Mucosa of rectum (tissue), 2 donors: ENCODE data around the gene STX18.

Experiments
- H3K27ac ChIP-seq, 2 donors: one replicate each; pipeline ENCODE4 v1.7.0; 2013; ENCODE audit warnings: inconsistent platforms in 2 of 2, low read depth in 2 of 2, low read length in 2 of 2
- H3K27me3 ChIP-seq, 2 donors: one replicate each; pipeline ENCODE4 v1.7.0; 2013; ENCODE audit warnings: low read length in 2 of 2; ENCODE audit not compliant: control insufficient read depth in 2 of 2, insufficient read depth in 2 of 2
- H3K36me3 ChIP-seq, 2 donors: one replicate each; pipeline ENCODE4 v1.7.0; 2013; ENCODE audit warnings: low read length in 2 of 2; ENCODE audit not compliant: control insufficient read depth in 2 of 2, insufficient read depth in 2 of 2
- H3K4me1 ChIP-seq, 2 donors: one replicate each; pipeline ENCODE4 v1.7.0; 2013; ENCODE audit warnings: low read length in 2 of 2, mild to moderate bottlenecking in 1 of 2; ENCODE audit not compliant: control insufficient read depth in 2 of 2, insufficient read depth in 2 of 2
- H3K4me3 ChIP-seq, 2 donors: one replicate each; pipeline ENCODE4 v1.7.0; 2013; ENCODE audit warnings: low read length in 2 of 2
- H3K9ac ChIP-seq, 2 donors: one replicate each; pipeline ENCODE4 v1.7.0; 2013; ENCODE audit warnings: low read length in 2 of 2, low read depth in 1 of 2, mild to moderate bottlenecking in 1 of 2
- H3K9me3 ChIP-seq, 2 donors: one replicate each; pipeline ENCODE4 v1.7.0; 2013; ENCODE audit warnings: low read length in 2 of 2; ENCODE audit not compliant: control insufficient read depth in 2 of 2
- donor health status: healthy.
- donor health status: Normal muscosa, but diverticular disease.

STX18 gene

GRCh38 chr4:4541661-4542570 lies at the start of gene STX18:
Gene STX18 (minus strand): TSS chr4:4542048. CDS start chr4:4541964, 84 bp downstream.
- Histone ChIP-seq H3K27ac (peak within 1 kb of the TSS; percentile 89 to 92), H3K36me3 (no peaks in the 10 kb centered on the region), H3K4me3 (peak within 1 kb of the TSS; percentile 78 to 95), H3K9me3 (no peaks in the 10 kb centered on the region), H3K27me3 (no peaks in the 10 kb centered on the region), H3K4me1 (peaks cover 15 to 20% of the 10 kb centered on the region in 2 donors), H3K9ac (peak within 1 kb of the TSS; percentile 94 to 96)

GRCh38 chr4:4591071-4591470 lies 49.2 kb upstream of the STX18 start:
- no peaks in the 10 kb centered on the region for H3K36me3 ChIP-seq
- no peaks in the 10 kb centered on the region for H3K4me1 ChIP-seq
- H3K27ac ChIP-seq, result no peak overlapping the region
- no peaks in the 10 kb centered on the region for H3K27me3 ChIP-seq
- H3K9me3 ChIP-seq, result peaks cover 0 to 4% of the 10 kb centered on the region in 2 donors
- no peak overlapping the region for H3K9ac ChIP-seq
- no peak overlapping the region for H3K4me3 ChIP-seq

- H3K4me1 ChIP-seq, result no peaks in the 10 kb centered on the region
- no peak overlapping the region for H3K9ac ChIP-seq
- H3K9me3 ChIP-seq, result peaks cover 0 to 4% of the 10 kb centered on the region in 2 donors
- H3K27me3 ChIP-seq, result no peaks in the 10 kb centered on the region
- H3K4me3 ChIP-seq, result no peak overlapping the region
- no peaks in the 10 kb centered on the region for H3K36me3 ChIP-seq
- no peak overlapping the region for H3K27ac ChIP-seq
Measured at GRCh38 chr4:4590546-4590945, 48.7 kb upstream of the STX18 start.

GRCh38 chr4:4585012-4585670 lies 43.3 kb upstream of the STX18 start:
- Histone ChIP-seq H3K9ac (no peak overlapping the region), H3K27ac (no peak overlapping the region), H3K4me1 (no peaks in the 10 kb centered on the region), H3K4me3 (no peak overlapping the region), H3K36me3 (no peaks in the 10 kb centered on the region), H3K9me3 (no peaks in the 10 kb centered on the region), H3K27me3 (no peaks in the 10 kb centered on the region)

- H3K27me3 ChIP-seq, result no peaks in the 10 kb centered on the region
- no peak overlapping the region for H3K4me3 ChIP-seq
- no peak overlapping the region for H3K9ac ChIP-seq
- H3K9me3 ChIP-seq, result no peaks in the 10 kb centered on the region
- H3K27ac ChIP-seq, result no peak overlapping the region
- H3K36me3 ChIP-seq, result no peaks in the 10 kb centered on the region
- no peaks in the 10 kb centered on the region for H3K4me1 ChIP-seq
Measured at GRCh38 chr4:4583606-4584005, 41.8 kb upstream of the STX18 start.

GRCh38 chr4:4582653-4583052 lies 40.8 kb upstream of the STX18 start:
- Histone ChIP-seq H3K4me1 (no peaks in the 10 kb centered on the region), H3K9ac (no peak overlapping the region), H3K9me3 (no peaks in the 10 kb centered on the region), H3K27ac (no peak overlapping the region), H3K27me3 (no peaks in the 10 kb centered on the region), H3K36me3 (no peaks in the 10 kb centered on the region), H3K4me3 (no peak overlapping the region)

- no peaks in the 10 kb centered on the region for H3K27me3 ChIP-seq
Measured at GRCh38 chr4:4580494-4580893, 38.6 kb upstream of the STX18 start.

GRCh38 chr4:4578981-4579380 lies 37.1 kb upstream of the STX18 start:
- Histone ChIP-seq H3K9me3 (no peaks in the 10 kb centered on the region), H3K4me3 (no peak overlapping the region), H3K4me1 (peaks cover 0 to 9% of the 10 kb centered on the region in 2 donors), H3K27me3 (no peaks in the 10 kb centered on the region), H3K36me3 (no peaks in the 10 kb centered on the region), H3K27ac (no peak overlapping the region), H3K9ac (no peak overlapping the region)

More at GRCh38 chr4:4580494-4580893, 38.6 kb upstream of the STX18 start:
- peaks cover 0 to 4% of the 10 kb centered on the region in 2 donors for H3K4me1 ChIP-seq
- H3K9ac ChIP-seq, result no peak overlapping the region
- H3K27ac ChIP-seq, result no peak overlapping the region
- H3K4me3 ChIP-seq, result no peak overlapping the region
- H3K9me3 ChIP-seq, result no peaks in the 10 kb centered on the region
- no peaks in the 10 kb centered on the region for H3K36me3 ChIP-seq

- no peak overlapping the region for H3K27ac ChIP-seq
- H3K9me3 ChIP-seq, result no peaks in the 10 kb centered on the region
- H3K4me1 ChIP-seq, result peaks cover 0 to 9% of the 10 kb centered on the region in 2 donors
- no peaks in the 10 kb centered on the region for H3K27me3 ChIP-seq
- no peak overlapping the region for H3K4me3 ChIP-seq
- no peaks in the 10 kb centered on the region for H3K36me3 ChIP-seq
- H3K9ac ChIP-seq, result no peak overlapping the region
Measured at GRCh38 chr4:4577359-4577875, 35.6 kb upstream of the STX18 start.
